Measurements from ENCODE around the gene MIGA1. TPM values are rescaled to one million over a fixed set of nuclear protein-coding genes. Genes with fewer than 3 reads are reported as not detected.

The MIGA1 gene
- total RNA-seq, 1 donor from 2014 or later = 8.9 TPM

DNA sequence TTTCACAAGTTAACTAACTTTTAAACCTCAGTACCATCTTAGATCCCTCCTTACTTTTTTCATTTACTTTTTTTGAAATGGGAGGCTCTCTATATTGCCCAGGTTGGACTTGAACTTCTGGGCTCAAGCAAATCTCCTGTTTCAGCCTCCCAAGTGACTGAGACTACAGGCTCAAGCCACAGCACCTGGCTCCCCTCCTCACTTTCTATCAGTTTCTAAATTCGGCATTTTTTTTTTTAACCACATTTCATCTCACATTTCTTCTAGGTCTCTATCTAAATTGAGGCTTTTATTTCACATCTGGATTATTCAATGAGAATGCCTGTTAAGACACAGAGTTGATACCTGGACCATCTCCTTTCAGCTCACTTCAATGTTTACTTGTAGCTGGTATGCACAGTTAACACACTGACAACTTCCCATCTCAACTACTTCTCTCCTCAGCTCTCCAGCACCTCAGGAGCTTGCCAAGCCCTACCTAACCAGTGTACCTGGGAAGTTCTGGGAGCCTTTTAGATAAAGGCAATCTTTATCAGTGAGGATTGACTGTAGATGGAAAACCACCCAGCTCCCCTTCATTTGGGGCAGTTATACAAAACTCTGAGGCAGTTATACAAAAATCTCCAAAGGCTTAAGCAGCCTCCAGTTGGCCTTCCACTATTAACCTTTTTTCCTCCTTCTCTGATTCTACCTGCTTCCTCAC lies 23.2 kb upstream of the MIGA1 start:
- no peak overlapping the region for H3K4me3 ChIP-seq (ENCODE audit: low read depth, low read length)
- no peak for DNase-seq (ENCODE audit: low read depth)
- TF ChIP-seq CTCF (conservative IDR thresholded peaks at IDR 0.05; ENCODE audit: low read depth, low read length) = no peak

GRCh38 chr1:77757066-77757584 lies 22.3 kb upstream of the MIGA1 start:
- TF ChIP-seq CTCF (conservative IDR thresholded peaks at IDR 0.05; ENCODE audit: low read depth, low read length) = no peak
- DNase-seq (ENCODE audit: low read depth) = no peak
- peak overlapping the region; percentile 79 for H3K4me3 ChIP-seq (ENCODE audit: low read depth, low read length)

GRCh38 chr1:77757603-77758002 lies 21.8 kb upstream of the MIGA1 start:
- no peak for TF ChIP-seq CTCF (conservative IDR thresholded peaks at IDR 0.05; ENCODE audit: low read depth, low read length)
- DNase-seq (ENCODE audit: low read depth) = peak; percentile 48
- H3K4me3 ChIP-seq (ENCODE audit: low read depth, low read length) = peak overlapping the region; percentile 79

DNA sequence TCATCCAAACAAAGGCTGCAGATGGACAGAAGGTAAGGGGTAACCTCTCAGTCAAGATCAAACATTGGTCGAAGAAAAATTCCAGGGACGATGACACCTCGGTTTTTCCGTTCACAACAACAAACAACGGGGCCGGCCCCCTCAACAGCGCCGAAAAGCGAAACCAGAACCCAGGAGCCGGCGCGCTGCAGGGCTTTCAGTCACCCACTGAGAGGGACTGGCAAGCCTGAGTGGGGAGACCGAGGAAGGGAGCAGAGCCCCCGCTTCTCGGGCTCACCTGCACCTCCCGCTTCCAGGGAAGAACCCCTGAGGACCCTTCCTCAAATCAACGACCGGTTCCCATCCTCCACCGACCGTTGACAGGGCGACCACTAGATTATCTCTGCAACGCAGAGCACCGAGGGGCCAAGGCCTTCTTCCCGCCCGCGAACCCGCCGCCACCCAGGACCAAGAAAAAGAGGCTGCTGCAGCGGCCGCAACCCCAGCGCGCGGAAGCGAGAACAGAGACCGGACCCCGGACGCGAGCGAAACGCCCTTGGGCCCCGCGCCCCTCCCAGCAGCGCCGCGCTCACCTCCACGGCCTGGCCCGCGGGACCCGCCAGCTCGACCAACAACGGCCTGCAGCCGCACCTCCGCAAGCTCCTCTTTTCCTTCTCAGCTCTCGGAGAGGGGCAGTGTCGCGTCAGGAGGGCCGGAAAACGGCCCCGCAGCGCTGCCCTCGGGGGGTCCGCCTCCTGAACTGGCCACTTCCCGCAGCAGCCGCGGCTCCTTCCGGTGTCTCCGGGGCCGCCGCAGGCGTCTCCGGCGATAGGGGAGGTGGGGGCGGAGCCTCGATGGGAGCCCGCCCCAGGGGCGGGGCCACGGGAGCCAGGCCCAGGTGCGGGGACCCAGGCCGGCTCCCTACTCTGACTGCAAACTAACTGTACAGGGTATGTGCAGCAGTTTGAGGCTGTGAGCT lies 20.1 kb upstream of the MIGA1 start, which contains the start of gene USP33:
Gene USP33, minus strand, starts transcription at position 782 of the 958 bp plus-strand sequence. CDS start 18,155 bp downstream, outside the sequence.
- no peak for TF ChIP-seq CTCF (conservative IDR thresholded peaks at IDR 0.05; ENCODE audit: low read depth, low read length)
- DNase-seq (ENCODE audit: low read depth) = no peak
- H3K4me3 ChIP-seq (ENCODE audit: low read depth, low read length) = peak within 1 kb of the TSS; percentile 79

GRCh38 chr1:77762072-77762476 lies 17.4 kb upstream of the MIGA1 start:
- peak; percentile 40 for DNase-seq (ENCODE audit: low read depth)
- H3K4me3 ChIP-seq (ENCODE audit: low read depth, low read length) = no peak overlapping the region
- no peak for TF ChIP-seq CTCF (conservative IDR thresholded peaks at IDR 0.05; ENCODE audit: low read depth, low read length)

DNA sequence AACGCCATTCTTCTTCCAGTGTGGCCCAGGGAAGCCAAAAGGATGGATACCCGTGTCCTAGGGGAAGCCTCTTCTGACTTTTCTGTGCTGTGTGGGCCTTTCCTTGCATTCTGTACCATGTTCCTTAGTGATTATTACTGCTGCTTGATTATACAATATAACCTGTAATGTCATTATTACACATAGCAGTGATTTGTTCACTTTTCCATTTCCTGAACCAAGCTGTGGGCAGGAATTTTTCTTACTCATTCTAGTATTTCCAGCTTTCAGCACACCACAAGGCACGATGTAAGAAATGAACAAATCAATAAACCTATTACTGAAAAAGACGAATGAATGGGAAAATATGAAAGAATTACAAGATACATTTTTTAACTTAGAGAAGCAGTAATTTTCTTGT lies 11.4 kb upstream of the MIGA1 start:
- TF ChIP-seq CTCF (conservative IDR thresholded peaks at IDR 0.05; ENCODE audit: low read depth, low read length) = no peak
- no peak overlapping the region for H3K4me3 ChIP-seq (ENCODE audit: low read depth, low read length)
- no peak for DNase-seq (ENCODE audit: low read depth)
